Stimulated activated CD8-positive, alpha-beta memory T cell treated with anti-CD3 and anti-CD28 coated beads, Interleukin-7, amount 100 ng/mL, for 4 hours (primary cell): Measurements from ENCODE around the gene GLCE.

ENCODE experiments used
- DNase-seq, 2 donors: peaks; one replicate each; pipeline ENCODE4 v3.0.0-alpha.2; 2020; ENCODE audit warnings: low read depth in 2 of 2

The GLCE gene

GRCh38 chr15:69206079-69206478 lies 45.6 kb downstream of the GLCE start:
- no peak for DNase-seq

DNA sequence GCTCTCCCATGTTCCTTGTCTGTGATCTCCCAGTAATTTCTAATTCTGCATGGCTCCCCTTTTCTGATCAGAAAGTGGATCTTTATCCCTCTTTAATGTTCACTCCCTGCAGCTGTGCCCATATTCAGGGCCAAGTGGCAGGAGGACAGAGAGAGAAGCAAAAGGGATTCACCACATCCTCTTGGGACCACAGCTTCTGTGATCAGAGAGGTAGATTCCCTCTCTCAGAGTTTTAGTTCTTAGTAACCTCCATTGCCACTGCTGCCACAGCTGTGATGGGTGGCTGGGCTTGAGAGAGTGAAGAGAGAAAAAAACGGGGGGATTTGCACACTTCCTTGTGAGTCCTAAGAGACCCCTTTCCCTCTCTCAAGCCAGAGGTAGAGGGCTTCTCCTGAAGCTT lies 49.2 kb downstream of the GLCE start:
- DNase-seq: no peak

- no peak for DNase-seq
Observed at GRCh38 chr15:69210574-69210973, 50.1 kb downstream of the GLCE start.

DNA sequence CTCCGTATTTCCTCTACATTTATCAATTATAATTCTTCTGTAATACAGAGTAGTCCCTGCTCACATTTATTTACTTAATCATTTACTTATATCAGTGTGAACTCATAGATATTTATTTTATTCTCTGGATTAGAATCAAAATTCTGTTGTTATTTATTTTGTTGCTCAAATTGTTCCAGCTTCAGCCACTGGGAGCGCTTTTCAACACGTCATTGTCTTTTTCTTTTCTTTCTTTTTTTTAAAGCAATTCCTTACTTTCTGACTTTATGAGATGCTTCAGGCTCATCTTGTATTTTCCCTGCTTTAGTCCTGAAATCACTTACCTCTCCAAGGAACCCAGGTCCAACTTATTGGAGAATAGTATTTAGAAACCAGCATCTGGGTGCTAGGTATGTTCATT lies 53.4 kb downstream of the GLCE start:
- no peak for DNase-seq

- no peak for DNase-seq
Observed at GRCh38 chr15:69215314-69216035, 55.0 kb downstream of the GLCE start.

DNA sequence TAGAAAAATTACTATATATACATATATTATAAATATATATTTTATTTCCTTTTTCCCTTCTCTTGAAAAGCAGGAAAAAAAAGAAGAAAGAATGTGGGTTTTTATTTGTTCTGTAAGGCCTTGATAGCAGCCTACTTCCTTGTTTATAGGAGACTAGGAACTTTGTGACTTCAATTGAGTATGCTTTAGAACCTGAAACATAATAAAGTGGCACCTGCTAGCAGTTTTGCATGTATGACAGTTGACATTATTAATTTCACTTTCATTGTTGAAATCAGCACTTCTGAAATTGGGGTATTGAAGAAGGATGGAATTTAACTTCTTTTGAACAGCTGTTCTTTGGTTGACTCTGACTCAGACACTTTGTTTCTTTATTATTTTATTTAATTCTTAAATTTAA lies 56.9 kb downstream of the GLCE start:
- DNase-seq: no peak

- DNase-seq: no peak
Observed at GRCh38 chr15:69219690-69220089, 59.3 kb downstream of the GLCE start.

GRCh38 chr15:69222002-69222474 lies 61.6 kb downstream of the GLCE start:
- no peak for DNase-seq

DNA sequence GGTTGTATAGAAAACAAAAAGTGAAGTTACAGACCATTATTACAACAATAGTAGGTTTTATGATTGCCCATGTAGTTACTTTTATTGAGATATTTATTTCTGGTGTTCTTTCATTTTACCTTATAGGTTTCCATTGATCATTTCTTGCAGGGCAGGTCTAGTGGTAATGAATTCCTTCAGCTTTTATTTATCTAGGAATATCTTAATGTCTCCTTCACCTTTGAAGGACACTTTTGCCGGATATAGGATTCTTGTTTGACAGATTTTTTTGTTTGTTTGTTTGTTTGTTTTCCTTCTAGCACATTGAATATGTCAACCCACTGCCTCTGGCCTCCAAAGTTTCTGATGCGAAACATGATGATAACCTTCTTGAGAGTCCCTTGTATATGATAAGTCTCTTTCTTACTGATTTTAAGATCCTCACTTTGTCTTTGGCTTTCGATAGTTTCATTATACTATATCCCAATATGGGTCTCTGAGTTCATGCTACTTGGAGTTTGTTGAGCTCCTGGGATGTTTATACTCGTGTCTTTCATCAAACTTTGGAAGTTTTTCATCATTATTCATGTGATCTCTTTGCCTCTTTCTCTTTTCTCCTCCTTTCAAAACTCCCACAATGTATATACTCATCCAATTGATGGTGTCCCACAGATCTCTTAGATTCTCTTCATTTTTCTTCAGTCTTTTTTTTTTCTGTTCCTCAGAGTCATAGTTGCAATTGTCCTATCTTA lies 62.8 kb downstream of the GLCE start:
- no peak for DNase-seq

DNA sequence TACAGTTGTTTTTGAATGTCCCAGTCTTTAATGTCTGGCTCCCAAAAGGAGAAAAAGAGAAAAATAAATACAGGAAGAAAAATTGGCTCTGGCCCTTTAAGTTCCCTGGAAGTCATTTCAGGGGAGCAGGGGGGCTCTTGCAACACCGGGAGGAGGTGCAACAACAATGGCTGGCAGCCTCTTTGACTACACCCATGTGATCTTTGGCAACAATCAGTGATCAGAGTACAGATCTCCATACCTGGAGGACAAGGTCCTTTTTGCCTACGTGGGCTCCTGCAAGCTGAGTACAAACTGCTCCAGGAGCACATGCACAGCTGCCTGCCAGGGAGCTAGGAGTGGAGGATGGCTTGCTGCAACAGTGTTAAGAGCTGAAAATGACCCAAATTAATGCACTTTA lies 63.9 kb downstream of the GLCE start:
- no peak for DNase-seq

DNA sequence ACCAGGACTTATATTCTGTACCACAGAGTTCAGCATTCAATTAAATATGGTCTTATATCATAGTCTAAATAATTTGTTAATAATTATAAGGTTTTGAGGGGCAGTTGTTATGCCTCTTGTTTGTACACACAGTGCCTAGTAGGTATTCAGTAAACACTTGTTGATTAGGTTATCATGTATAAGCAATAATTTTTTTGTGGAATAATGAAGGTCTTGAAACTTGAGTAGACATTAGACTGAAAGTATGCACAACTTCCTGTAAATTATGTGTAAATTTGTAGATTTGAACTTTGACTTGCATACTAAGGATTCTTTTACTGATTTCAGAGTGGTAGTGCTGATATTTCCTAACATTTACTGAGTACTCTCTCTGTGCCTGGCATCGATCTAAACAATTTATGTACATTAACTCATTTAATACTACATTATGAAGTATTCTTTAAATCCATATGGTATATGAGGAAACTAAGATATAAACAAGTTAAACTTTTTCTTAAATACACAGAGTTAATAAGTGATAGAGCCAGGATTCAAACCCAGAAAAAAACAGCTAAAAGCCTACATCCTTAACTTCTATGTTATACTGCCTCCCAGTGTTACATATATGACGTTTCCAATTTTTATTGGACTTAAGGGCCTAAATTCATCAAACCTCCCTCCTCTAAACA lies 65.1 kb downstream of the GLCE start:
- no peak for DNase-seq

GRCh38 chr15:69226023-69226355 lies 65.6 kb downstream of the GLCE start:
- DNase-seq: no peak

- DNase-seq: no peak
Observed at GRCh38 chr15:69232144-69232543, 71.7 kb downstream of the GLCE start.

DNA sequence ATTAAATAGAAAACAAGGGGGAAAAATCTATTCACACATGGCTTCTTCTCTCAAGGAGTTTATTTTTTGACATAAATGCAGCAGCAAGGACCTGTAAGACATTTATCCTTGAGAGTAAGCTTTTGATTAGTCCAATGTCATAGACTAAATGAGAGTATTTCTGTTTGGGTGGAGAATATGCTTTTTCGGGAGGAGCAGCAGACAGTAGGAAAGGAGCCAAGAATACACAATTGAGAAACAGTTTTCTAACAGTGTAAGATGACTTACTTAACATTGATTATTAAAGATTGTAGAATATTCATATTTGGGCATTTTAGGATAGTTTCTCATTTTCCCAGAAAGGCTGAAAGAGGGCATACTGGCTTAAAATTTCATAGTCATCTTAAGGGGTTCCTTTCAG lies 72.3 kb downstream of the GLCE start:
- no peak for DNase-seq

DNA sequence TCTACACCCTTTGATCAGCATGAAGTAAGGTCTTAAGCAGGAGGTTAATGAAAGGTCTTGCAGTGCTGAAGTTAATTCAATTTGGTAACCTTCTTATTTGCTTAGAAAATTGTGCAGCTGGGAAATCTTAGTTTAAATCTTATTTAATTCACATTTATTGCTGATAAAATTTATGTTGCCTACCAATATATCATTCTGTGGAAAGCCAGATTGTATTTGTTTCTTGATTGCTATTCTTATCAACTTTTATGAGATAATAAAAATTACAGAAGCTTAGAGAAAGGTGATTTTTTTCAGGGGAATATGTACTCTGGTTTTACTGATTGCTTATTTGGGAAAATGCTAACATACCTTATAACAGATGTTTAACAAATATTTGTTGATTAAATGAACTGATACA lies 74.2 kb downstream of the GLCE start:
- no peak for DNase-seq

DNA sequence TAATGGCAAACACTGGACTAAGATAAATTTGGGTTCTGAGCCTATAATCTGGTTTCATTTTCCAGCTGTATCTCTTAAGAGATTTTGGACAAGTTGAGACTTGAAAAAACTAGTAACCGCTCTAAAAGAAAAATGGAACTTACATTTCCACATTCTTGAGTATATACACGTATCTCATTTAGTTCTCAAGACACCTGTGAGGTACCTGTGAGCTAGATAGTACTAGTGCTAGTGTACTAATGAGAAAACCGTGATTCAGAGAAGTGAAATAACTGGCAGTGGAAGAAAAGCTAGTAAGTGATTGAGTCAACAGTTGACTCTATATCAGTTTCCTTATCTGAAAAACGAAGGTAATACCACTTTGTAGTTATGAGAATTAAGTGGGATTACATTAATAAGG lies 76.1 kb downstream of the GLCE start:
- no peak for DNase-seq

GRCh38 chr15:69237718-69238117 lies 77.3 kb downstream of the GLCE start:
- DNase-seq: no peak

- DNase-seq: no peak
Observed at GRCh38 chr15:69244798-69245197, 84.4 kb downstream of the GLCE start.

- no peak for DNase-seq
Observed at GRCh38 chr15:69253156-69253555, 92.7 kb downstream of the GLCE start.

- DNase-seq: no peak
Observed at GRCh38 chr15:69265347-69265955, 105.0 kb downstream of the GLCE start.

DNA sequence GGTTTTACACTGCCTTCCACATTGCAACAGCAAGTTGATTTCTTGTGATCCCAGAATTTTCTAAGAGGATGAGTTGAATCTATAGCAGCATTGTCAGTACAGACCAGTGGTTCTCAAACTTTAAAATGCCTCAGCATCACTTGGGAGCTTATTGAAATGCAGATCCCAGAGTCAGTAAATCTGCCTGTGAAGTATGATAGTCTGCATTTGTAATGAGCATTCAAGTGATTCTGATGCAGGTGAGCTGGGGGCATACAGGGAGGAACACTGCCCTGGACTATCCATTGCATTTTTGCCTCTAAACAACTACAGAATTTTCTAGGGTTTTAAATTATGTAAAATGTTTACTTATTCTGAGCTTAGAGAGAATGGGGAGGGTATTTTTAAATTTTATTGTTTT lies 110.8 kb downstream of the GLCE start:
- no peak for DNase-seq

DNA sequence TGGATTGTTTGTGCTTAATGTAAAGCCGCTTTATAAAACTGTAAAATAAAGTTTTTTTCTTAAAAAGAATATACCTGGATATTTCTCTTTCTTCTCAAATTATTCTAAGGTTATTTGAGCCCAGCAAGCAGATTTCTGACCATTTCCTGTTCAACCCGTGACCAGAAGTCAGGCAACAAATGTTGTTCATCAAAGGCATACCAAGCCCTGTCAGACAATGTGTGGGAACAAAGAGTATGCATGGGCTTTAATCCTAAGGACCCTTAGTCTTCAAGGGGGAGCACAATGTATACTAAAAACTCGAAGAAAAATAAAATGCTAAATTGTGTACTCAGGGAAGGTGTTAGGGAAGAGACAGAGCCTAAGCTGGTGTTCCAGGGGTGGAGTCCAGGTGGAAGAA lies 111.7 kb downstream of the GLCE start:
- DNase-seq: no peak

DNA sequence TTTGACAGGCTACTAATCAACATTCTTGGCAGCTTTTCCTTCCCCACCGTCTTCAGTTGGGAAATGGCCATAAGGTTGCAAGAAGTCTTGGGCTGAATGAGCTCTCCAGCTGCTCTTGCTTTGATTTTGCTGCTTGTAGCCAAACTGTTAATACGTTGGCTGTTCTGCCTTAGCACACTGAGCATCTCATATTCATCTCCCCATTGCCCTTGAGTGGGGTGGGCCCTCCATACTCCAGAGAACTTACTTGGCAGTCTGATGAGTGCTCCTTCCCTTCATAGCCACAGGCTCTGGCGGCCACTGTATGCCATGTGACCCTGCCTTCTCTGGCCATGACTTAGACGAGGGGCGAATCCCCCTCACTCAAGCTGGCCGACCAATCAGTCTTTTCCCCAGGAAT lies 112.5 kb downstream of the GLCE start:
- DNase-seq: no peak
